GM08714 (cell line): ENCODE data around the gene MTNR1B.

Experiments used
- H3K4me3 ChIP-seq: fragments of 200-500 bp; sonication (Bioruptor generic); 2 replicates; pipeline ENCODE4 v1.5.1; 2014; ENCODE audit warnings: mild to moderate bottlenecking, low read length, inconsistent platforms
- ZNF274 ChIP-seq: IDR thresholded peaks from 2 replicates; pipeline ENCODE4 v1.6.1; 2012; ENCODE audit warnings: mild to moderate bottlenecking, low read depth, low read length

Gene MTNR1B

DNA sequence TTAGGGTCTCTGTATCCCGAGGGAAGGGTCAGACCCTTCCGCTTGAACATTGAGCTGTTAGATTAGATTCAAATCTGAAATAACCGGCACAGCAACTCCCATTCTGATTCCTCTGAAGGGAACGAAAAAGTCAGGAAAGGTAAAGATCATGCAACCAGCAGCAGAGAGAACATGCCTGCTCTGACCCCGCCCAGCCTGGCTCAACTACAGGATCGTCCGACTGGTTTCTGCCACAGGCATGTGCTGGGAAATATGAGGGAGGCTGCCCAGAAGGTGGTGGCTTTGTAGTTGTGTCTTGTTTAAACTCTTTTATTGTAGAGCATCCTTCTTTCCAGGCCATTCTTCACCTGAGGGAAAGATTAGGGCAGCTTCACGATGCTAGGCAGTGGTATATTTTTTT lies 5.0 kb upstream of the MTNR1B start:
- H3K4me3 ChIP-seq: no peak overlapping the region
- no peak for TF ChIP-seq ZNF274

- no peak overlapping the region for H3K4me3 ChIP-seq
- TF ChIP-seq ZNF274: no peak
These were observed 4.3 kb upstream of the MTNR1B start for GRCh38 chr11:92965196-92965595.

DNA sequence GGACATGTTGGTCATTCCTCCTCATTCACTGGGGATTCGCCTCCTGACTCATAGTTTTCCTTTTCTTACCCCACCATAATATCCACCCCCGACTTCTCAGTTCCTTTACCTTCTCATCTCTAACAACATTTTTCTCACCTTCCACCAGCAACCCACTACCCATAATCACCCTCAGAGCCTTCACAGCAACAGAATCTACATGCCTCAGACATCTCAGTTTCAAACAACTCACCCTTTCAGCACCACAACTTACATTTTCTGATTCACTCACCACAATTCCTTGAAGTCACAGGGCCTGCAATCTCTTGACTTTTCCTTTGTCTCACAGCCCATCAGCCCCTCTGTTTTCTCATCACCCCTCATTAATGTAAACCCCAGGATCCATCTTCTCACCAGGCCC lies 2.3 kb upstream of the MTNR1B start:
- no peak for TF ChIP-seq ZNF274
- H3K4me3 ChIP-seq: no peak overlapping the region

- no peak for TF ChIP-seq ZNF274
- H3K4me3 ChIP-seq: no peak overlapping the region
These were observed 1.6 kb upstream of the MTNR1B start for GRCh38 chr11:92967867-92968266.

DNA sequence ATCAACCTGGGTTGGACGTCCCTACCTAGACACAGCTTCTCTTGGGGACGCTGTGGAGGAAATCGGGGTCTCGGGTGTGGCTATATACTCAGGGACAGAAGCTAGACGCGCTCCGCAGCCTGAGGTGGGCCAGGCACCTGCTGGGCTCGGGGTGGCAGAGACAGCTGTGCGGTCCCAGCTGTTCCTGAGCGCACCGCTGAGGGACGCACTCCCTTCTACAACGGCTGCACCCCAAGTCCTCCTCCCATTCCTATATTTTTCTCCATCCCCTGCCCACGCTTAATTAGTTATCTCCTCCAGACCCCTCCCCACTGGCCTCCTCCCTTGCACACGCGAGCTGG lies 188 bp upstream of the MTNR1B start:
- H3K4me3 ChIP-seq: no peak overlapping the region
- no peak for TF ChIP-seq ZNF274

DNA sequence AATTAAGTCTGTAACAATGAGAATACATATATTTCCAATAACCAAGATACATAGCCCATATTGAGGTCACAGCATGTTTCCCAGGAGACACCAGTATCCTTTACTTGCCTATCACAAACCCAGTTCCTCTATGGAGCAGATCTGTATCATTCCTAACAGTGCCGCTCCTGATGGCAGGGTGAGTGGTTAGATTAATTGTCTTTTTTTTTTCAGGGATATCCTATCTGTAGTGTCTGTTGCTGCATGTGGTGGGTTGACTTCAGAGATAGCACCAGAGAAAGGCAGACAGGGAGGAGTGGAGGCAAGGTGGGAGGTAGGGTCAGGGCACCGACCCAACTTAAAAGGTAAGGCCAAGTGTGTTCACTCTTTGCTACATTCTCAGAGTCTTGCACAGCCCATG lies 2.8 kb downstream of the MTNR1B start:
- no peak for TF ChIP-seq ZNF274
- H3K4me3 ChIP-seq: no peak overlapping the region

- H3K4me3 ChIP-seq: no peak overlapping the region
- TF ChIP-seq ZNF274: no peak
These were observed 5.8 kb downstream of the MTNR1B start for GRCh38 chr11:92975285-92975684.

DNA sequence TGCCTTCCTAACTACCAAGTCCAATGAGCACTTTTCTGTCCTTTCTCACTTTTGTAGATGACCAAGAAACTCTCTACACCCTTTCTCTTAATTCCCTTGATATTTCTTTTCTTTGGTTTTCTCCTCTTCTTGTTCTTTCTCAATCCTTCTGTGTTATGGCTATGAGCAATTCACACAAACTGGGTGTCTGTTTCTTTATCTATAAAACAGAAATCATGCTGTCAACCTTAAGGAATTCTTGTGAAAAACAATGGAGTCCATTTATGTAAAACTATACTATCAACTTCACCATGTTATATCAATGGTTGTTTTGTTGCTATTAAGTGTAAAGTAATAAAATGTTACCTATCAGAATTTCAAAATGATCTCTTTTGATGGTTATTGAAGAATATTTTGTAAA lies 7.2 kb downstream of the MTNR1B start:
- TF ChIP-seq ZNF274: no peak
- H3K4me3 ChIP-seq: no peak overlapping the region

- no peak overlapping the region for H3K4me3 ChIP-seq
- no peak for TF ChIP-seq ZNF274
These were observed 8.0 kb downstream of the MTNR1B start for GRCh38 chr11:92977401-92977800.

GRCh38 chr11:92978271-92979111 lies 9.0 kb downstream of the MTNR1B start:
- H3K4me3 ChIP-seq: no peak overlapping the region
- no peak for TF ChIP-seq ZNF274

GRCh38 chr11:92979176-92979575 lies 9.7 kb downstream of the MTNR1B start:
- no peak for TF ChIP-seq ZNF274
- H3K4me3 ChIP-seq: no peak overlapping the region

DNA sequence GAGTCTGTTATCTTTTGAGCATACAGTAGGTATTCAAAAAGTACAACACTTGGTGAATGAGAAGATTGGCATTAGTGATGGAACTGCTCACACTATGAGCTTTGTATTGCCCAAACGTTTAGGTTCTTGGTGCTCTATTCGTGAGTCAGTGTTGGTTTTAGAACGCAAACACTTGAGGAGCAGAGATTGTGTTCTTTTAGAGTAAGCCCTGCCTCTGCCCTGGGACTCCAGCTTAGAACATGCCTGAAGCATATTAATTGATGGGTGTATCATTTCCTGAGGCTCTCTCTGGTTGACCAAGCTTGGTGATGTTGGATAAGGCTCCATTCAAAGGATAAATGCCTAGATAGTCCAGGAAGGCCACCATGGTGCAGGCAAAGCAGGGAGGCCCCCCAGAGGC lies 10.9 kb downstream of the MTNR1B start:
- TF ChIP-seq ZNF274: no peak
- H3K4me3 ChIP-seq: no peak overlapping the region

DNA sequence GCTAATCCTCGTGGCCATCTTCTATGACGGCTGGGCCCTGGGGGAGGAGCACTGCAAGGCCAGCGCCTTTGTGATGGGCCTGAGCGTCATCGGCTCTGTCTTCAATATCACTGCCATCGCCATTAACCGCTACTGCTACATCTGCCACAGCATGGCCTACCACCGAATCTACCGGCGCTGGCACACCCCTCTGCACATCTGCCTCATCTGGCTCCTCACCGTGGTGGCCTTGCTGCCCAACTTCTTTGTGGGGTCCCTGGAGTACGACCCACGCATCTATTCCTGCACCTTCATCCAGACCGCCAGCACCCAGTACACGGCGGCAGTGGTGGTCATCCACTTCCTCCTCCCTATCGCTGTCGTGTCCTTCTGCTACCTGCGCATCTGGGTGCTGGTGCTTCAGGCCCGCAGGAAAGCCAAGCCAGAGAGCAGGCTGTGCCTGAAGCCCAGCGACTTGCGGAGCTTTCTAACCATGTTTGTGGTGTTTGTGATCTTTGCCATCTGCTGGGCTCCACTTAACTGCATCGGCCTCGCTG lies 12.1 kb downstream of the MTNR1B start:
- no peak for TF ChIP-seq ZNF274
- no peak overlapping the region for H3K4me3 ChIP-seq

DNA sequence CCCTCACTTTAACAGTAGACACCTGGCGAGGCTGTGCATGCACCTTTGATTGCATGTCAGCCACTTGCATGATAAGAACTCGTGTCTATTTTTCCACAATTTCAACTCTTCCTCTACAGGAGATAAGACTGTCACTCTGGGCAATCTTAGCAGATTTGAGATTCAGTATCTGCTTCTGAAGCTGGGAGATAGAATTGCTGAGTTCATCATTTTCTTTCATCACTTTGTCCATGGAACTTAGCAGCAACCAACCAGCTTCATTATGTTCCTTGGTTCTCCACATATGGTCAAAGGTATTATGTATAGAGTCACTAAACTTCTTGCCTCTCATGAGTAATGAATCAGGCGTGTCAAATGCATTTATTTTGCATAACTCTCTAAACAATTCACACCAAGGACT lies 17.1 kb downstream of the MTNR1B start:
- no peak for TF ChIP-seq ZNF274
- H3K4me3 ChIP-seq: no peak overlapping the region

DNA sequence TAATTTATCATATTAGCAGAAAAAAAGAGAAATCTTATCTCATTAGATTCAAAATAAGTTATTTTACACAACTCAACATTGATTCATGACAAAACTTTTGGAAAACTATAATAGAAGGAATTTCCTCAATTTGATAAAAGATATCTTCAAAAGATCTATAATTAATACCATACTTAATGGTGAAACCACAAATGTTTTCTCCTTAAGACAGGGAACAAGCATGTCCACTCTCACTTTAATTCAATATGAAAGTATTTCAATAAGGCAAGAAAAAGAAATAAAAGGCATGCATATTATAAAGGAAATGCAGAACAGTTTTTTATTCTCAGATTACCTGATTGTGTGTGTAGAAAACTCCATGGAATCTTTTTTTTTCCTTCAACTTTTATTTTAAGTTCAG lies 23.6 kb downstream of the MTNR1B start:
- no peak overlapping the region for H3K4me3 ChIP-seq
- TF ChIP-seq ZNF274: no peak

GRCh38 chr11:93000511-93001476 lies 31.3 kb downstream of the MTNR1B start:
- TF ChIP-seq ZNF274: no peak
- H3K4me3 ChIP-seq: no peak overlapping the region
